HG03097 (cell line): ENCODE data around the gene SCAI.
"Not testable (repeated sequence)": the region's sequence is repeated elsewhere in the genome, so short reads cannot be mapped to it uniquely, and the experiment has no call there.

ENCODE experiments used
- ATAC-seq: cut with Tn5 transposase; IDR thresholded peaks from one replicate; pipeline ENCODE4 v1.9.1; 2021; ENCODE audit not compliant: unreplicated experiment, low FRiP score

The SCAI gene

GRCh38 chr9:125143377-125144090, at the start of gene SCAI:
Gene SCAI (minus strand): TSS chr9:125143528. CDS start chr9:125143437, 91 bp downstream.
- peak; percentile 98 for ATAC-seq

- no peak for ATAC-seq
These were observed 47.1 kb upstream of the SCAI start for GRCh38 chr9:125190361-125190801.

GRCh38 chr9:125189361-125190289, 46.3 kb upstream of the SCAI start, which contains the start of gene PPP6C:
Gene PPP6C (minus strand): TSS chr9:125189803. CDS start chr9:125189718, 85 bp downstream.
- peak; percentile 95 for ATAC-seq

GRCh38 chr9:125189011-125189360, 45.7 kb upstream of the SCAI start:
- peak; percentile 19 for ATAC-seq

GRCh38 chr9:125183561-125183960, 40.2 kb upstream of the SCAI start:
- no peak for ATAC-seq

GRCh38 chr9:125183054-125183453, 39.7 kb upstream of the SCAI start:
- ATAC-seq = no peak

GRCh38 chr9:125181756-125182155, 38.4 kb upstream of the SCAI start:
- ATAC-seq = not testable (repeated sequence)

DNA sequence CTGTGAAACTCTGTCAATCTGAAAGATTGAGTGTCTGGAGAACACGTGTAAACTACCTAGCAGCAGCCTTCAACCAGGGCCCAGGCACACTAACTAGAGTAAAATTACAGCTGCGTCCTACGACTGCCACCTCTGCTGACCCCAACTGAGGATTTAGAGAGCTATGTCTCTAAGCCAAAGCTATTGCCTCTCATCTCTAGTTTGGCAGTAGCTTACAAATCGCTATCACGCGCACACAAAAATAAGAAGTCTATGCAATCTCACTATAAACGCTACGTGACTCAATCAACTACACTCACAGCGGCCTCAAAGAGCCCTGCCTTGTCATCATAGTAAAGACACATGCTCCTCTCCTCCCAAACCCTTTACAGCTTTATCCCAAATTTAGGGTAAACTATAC, 37.5 kb upstream of the SCAI start:
- no peak for ATAC-seq

GRCh38 chr9:125179776-125180175, 36.4 kb upstream of the SCAI start:
- not testable (repeated sequence) for ATAC-seq

- ATAC-seq = no peak
These were observed 34.6 kb upstream of the SCAI start for GRCh38 chr9:125177888-125178287.

GRCh38 chr9:125176636-125177035, 33.3 kb upstream of the SCAI start:
- ATAC-seq = no peak

GRCh38 chr9:125172031-125172755, 28.9 kb upstream of the SCAI start:
- no peak for ATAC-seq

DNA sequence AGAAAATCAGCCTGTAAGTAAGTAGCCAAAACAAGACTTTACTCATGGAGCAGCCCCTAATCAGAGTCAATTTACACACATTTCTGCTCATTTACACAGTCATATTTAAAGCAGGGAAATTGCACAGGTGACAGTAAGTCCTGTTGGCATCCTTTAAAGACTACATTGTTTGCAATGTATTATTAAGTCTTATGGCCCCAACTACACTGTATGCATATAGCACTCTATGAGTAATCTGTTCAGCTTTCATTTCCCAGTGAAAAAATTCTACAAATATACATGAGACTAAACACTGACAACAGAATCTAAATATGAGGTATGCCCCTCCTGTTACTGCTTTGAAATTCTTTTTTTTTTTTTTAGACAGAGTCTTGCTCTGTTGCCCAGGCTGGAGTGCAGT, 26.6 kb upstream of the SCAI start:
- no peak for ATAC-seq

- ATAC-seq = no peak
These were observed 23.4 kb upstream of the SCAI start for GRCh38 chr9:125166762-125167161.

- ATAC-seq = not testable (repeated sequence)
These were observed 19.6 kb upstream of the SCAI start for GRCh38 chr9:125162891-125163290.

DNA sequence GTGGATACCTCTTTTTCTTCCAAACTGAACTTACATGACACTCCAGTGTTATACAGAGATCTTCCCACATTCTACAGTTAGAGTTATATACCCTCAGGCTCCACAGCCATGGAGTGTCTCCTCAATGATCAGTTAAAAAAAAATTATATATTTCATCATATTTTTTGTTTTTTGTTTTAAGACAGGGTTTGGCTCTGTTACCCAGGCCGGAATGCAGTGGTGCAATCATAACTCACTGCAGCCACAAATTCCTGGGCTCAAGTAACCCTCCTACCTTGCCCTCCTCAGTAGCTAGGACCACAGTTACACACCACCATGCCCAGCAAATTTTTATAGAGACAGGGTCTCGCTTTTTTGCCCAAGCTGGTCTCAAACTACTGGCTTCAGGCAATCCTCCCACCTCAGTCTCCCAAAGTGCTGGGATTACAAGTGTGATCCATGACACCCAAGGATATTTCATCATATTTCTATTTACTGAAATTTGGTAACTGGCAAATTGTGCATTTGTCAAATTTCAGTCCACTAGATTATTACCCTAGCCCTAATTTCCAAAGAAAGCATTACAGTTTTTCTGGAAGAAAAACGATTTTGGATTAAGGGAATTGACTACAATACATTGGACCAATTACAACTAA, 18.1 kb upstream of the SCAI start:
- ATAC-seq = no peak

DNA sequence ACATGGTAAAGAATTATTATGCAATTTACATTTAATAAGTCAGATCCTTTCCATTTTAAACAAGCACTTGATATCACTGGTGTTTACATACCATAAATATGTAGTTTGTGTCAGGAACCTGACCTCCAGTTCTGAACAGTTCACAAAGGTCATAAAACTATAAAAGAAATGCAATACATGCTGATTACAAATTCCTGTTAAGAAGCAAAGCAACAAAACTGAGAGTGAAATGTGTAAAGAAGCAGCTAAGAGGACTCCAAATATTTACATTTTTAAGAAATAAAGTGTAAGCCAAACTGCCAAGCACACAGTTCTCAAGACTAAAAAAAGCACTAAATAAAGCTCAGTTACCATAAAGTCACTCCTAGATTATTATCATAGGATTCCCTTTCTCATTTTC, 17.4 kb upstream of the SCAI start:
- no peak for ATAC-seq

- no peak for ATAC-seq
These were observed 13.2 kb upstream of the SCAI start for GRCh38 chr9:125156551-125156950.

DNA sequence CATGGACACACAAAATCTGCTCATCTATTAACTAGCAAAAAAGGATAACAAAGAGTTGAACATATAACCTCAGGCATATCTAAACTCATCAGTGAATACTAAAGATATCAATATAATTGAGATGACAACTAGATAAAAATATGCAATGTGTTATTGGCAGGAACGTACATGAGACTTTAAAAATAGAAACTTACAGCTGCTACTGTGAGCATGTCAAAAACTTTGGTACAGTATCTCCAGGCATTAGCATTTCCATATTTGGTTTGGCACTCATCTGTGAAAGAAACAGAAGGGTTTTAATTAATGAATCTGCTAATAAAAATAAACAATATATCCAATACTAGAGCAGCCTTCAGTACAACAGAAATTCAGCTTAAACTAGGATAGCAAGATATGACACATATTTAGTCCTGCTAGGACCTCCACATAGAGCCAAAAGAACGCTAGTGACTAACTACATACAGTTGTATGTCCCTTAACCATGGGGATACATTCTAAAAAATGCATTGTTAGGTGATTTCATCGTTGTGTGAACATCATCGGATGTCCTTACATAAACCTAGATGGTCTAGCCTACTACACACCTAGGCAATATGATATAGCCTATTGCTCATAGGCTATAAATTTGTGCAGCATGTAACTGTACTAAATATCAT, 10.5 kb upstream of the SCAI start:
- ATAC-seq = no peak

DNA sequence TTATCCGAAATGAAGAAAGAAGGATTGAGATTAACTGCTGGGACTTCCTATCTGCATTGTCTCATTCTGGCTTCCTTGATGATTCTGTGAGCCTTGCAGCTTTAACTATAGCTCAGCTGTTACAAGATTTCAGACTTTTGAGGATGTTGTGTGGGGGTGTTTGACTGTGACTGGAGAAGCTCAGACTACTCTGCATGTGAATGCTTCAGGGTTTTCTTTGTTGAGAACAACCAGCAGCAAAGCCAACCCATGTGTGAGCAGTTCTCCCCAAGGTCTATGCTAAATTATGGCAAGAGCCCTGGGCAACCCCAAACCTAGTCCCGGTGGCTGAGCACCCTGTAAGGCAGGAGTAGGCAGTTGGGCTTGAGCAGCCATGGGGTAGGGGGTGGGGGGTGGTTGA, 8.4 kb upstream of the SCAI start:
- ATAC-seq = no peak
